ENCODE data around the gene TUBB2B.
"Not testable (repeated sequence)": the region's sequence is repeated elsewhere in the genome, so short reads cannot be mapped to it uniquely, and the experiment has no call there.

TUBB2B gene

DNA sequence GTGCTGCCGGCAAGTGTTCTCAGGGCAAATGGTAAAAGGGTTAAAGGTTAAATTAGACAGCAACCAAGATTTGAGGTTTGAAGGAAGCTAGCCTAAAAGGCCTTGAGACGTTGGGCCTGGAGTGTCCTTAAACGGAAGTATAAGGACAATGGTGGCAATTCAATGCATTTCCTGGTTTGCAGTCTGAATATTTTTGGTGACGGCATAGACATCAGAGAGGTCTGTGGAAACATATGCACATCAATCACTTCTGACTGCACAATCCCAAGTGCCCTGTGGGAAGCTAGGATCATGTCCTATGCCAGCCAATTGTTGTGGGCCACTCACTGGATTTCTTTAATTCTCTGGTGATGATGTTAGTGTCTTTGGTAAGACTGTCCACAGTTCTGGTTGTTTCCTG is 44.4 kb downstream of the TUBB2B start:
- no peak for DNase-seq

DNA sequence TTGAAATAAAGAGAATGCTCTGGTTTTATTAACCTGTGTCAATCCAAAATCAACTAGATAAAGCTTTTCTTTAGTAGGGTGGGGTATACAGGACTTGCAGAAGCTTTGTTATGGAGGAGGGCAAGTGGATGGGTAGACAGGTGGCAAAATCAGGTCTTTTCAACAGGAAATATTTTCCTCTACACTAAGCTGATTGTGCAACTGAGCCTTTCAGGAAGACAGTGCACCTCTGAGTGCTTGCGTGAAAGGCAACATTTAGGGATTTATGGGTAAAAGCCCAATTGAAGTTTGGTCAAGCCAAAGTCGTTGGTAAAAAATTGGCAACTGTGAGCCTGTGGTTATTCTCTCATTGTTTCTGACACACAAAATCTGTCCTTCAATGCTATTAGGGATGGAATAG is 46.3 kb downstream of the TUBB2B start:
- no peak for DNase-seq

DNA sequence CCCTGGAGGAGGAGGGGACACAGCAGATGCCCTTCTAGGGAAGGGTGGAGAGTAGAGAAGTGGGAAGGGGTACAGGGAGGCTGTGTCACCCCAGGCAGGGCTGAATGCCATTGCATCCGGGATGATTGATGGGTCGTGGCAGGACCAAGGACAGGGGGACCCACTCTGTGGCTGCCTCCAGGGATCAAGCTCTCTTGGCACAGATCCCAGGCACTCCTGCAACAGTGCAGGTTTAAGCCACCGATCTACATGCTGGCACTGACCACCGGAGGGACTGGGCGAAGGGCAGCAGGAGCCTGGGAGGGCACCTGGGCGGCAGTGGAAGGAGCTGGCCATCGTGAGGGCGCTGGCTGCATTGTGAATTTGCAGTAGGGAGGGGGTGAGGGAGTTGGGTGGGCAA is 47.5 kb downstream of the TUBB2B start:
- not testable (repeated sequence) for DNase-seq

DNA sequence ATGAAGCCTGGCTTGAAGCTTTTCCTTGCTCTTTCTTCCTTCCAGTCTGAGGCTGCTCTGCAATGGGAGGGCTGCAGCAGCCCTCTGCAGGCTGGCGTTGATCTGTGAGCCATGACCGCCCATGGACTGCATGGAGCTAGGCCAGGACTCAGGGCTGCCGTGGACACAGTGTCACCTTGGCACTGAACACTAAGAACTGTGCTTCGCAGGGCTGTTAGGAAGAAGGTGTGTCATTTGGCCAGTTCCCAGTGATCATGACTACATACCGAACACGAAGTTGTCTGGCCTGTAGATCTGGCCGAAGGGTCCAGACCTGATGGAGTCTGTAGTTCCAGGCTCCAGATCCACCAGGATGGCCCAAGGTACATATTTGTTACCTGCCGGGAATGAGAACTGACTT is 48.8 kb downstream of the TUBB2B start:
- DNase-seq: not testable (repeated sequence)

DNA sequence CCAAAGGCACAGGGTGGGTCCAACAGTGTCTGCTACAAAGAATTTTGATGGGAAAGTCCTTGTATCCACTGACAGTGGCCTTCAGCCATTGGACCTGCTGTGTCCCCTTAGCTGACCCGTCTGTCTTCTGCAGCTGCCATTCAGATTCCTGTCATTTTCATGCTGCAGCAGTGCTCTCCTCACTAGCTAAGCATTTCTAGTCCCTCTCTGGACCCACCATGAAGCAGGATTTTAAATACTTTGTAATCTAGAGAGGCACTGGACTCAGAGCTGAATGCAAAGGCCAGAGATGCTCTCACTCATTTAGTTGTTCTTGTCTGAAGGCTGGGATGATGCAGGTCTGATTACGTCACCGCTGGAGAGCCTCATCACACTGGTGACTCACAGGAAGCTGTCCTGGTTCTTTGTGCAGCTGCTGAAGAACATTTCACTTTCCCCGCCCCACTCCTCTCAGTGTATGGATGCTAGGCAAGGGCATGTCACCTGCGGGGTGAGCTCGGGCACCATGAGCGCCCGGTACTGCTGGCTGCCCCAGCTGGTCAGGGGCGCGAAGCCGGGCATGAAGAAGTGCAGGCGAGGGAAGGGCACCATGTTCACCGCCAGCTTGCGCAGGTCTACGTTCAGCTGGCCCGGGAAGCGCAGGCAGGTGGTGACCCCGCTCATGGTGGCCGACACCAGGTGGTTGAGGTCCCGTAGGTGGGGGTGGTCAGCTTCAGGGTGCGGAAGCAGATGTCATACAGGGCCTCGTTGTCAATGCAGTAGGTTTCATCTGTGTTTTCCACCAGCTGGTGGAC is 50.7 kb downstream of the TUBB2B start:
- no peak for DNase-seq

DNA sequence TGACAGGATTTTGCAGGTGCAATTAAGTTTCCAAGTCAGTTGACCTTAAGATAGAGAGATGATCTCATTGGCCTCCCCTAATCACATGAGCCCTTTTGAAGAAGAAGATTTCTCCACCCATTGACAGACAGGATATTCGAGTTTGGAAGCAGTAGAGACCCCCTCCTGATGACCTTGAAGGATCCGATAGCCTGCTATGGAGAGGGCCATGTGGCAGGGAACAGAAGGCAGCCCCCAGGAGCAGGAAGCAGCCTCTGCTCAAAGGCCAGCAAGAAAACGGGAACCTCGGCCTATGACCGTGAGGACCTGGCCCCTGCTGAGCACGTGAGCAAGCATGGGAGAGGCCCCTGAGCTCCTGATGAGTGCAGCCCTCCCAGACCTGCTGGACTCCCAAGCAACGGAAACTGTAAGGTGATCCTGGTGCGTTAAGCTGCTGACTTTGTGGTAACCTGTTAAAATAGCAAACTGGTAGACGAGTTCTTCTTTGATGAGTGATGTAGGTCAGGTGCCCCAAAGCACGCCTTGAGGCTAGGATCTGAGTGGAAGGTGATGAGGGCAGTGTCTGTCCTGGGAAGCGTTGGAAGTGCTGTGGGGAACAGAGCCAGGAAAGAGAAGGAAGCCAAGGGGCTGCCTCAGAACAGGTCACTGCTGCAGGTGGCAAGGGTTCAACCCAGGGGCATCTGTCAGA is 51.6 kb downstream of the TUBB2B start:
- no peak for DNase-seq
